MM.1S (cell line): ENCODE data around the gene TBC1D5.

ENCODE experiments used
- CTCF ChIP-seq: fragments of 300-600 bp; sonication (generic); IDR thresholded peaks from 2 replicates; pipeline ENCODE4 v1.5.1; 2016; ENCODE audit warnings: antibody characterized with exemption, low read length, mixed read lengths
- EZH2 ChIP-seq: fragments of 300-600 bp; sonication (generic); optimal IDR thresholded peaks from 2 replicates; pipeline ENCODE3; 2017; ENCODE audit warnings: low read depth, mild to moderate bottlenecking, antibody characterized with exemption, low read length, mixed read lengths
- EZH2phosphoT487 ChIP-seq: fragments of 300-600 bp; sonication (generic); IDR thresholded peaks from 2 replicates; pipeline ENCODE4 v1.6.1; 2018; ENCODE audit warnings: antibody characterized with exemption, low read length

GRCh38 chr3:17686613-17687012, 55.8 kb downstream of the TBC1D5 start:
- TF ChIP-seq EZH2phosphoT487 (no peak), CTCF (peak; percentile 21; the same call in 1 of the 2 replicates), EZH2 (no peak)
